Mammary microvascular endothelial cell (primary cell): ENCODE measurements around the gene PCDHB4. TPM values are rescaled to one million over a fixed set of nuclear protein-coding genes. Genes with fewer than 3 reads are reported as not detected.

Experiments
- total RNA-seq: library from RNA; depleted of rRNA; stranded (reverse); fragments of >200 nt; gene quantifications from 2 replicates; pipeline ENCODE4 v1.2.3, GENCODE V29; 2015

PCDHB4 gene
- 0.07 and 0.10 TPM in 2 replicates for total RNA-seq

DNA sequence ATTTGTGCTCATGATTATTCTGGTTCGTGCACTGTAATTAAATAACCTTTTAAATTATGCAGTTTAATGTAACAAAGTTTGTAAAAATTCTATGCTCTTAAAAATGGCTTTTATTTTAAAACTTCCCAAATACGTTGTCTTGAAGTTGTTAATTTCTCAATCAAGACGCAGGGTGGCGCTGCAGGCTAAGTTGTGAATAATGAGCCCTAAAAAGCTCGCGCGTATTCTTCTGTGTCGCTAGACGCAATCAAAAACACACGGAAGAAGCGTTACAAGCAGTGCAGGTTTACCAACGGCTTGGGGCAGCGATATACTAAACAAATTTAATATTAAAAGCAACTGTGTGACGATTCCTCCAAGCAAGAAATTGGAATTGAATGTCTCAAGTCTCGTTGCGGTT lies at the start of gene PCDHB4:
Gene PCDHB4 (plus strand): TSS at position 256 of the 400 bp plus-strand sequence. CDS start 181 bp downstream, outside the sequence.

DNA sequence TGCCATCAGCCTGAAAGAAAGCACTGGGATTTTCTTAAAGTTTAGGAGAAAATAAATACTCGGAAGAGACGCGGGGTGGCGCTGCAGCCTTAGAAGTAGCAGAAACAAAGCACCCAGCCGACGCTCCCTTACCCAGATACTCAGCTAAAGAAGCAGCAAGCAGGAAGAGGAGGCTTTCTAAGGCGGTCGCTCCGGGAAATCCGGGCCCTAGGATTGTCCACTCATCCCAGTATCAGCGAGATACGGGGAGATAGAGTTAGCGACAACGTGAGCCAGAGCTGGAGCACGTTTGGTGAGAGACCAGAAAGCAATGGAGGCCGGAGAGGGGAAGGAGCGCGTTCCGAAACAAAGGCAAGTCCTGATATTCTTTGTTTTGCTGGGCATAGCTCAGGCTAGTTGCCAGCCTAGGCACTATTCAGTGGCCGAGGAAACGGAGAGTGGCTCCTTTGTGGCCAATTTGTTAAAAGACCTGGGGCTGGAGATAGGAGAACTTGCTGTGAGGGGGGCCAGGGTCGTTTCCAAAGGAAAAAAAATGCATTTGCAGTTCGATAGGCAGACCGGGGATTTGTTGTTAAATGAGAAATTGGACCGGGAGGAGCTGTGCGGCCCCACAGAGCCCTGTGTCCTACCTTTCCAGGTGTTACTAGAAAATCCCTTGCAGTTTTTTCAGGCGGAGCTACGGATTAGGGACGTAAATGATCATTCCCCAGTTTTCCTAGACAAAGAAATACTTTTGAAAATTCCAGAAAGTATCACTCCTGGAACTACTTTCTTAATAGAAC lies 26.9 kb upstream of the PCDHB4 start, which contains the start of gene PCDHB2:
Gene PCDHB2 (plus strand): TSS at position 135 of the 782 bp plus-strand sequence. CDS start 176 bp downstream, at position 311.

DNA sequence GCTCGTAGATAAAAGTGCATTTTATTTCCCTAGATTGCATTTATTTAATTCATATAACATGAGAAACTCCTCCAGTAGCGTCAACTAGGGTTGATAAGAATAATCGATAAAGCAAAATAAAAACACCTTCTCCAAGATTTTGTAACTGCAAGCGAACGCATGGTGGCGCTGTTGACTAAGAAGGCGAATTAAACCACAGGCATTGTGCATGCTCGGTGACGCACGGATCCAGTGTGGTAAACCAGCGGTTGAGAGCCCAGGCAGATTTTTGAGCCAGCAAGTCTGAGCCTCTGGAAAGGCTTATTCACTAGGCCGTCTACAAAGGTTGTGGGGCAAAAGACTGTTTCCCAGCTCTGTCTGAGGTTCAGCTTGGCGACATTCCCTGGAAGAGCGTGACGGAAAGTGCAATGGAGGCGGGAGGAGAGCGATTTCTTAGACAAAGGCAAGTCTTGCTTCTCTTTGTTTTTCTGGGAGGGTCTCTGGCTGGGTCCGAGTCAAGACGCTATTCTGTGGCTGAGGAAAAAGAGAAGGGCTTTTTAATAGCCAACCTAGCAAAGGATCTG lies 21.3 kb upstream of the PCDHB4 start, which contains the start of gene PCDHB3:
Gene PCDHB3 (plus strand): TSS at position 231 of the 563 bp plus-strand sequence. CDS start 177 bp downstream, at position 408.

DNA sequence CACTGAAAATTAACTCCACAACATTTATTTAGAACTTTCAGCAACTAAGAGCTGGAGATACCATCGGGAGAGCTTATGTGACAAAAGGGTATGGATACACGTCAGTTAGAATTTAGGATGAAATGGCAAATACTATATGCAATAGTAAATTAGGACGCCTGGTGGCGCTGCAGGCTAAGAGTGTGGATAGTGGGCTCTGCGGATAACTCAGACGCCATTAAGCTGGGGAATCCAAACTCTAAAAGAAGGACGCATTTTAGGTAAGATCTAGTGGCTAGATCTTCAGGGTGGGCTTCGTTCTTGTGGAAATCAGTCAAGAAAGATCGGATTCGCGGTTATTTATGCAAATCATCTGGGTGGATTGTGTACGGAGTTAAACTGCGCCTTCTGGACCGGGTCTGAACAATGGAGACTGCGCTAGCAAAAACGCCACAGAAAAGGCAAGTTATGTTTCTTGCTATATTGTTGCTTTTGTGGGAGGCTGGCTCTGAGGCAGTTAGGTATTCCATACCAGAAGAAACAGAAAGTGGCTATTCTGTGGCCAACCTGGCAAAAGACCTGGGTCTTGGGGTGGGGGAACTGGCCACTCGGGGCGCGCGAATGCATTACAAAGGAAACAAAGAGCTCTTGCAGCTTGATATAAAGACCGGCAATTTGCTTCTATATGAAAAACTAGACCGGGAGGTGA lies 13.6 kb downstream of the PCDHB4 start, which contains the start of gene PCDHB5:
Gene PCDHB5 (plus strand): TSS at position 177 of the 688 bp plus-strand sequence. CDS start 229 bp downstream, at position 406.

DNA sequence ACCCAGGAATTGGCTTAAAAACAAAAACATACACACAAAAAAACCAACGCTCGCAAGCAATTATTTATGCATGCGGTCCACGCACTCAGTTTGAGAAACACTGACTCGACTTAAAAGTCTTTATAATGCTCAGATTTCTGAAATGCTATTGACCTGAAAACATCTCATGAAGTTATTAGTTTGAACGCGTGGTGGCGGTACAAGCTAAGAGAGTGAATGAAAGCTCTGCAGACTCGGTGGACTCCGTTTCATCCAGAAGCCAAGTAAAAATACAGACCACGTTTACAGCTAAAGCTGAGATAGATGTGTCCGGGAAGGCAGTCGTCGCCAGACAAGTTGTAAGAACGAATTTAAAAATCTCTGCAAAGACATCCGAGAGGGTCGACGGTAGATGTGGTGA lies 28.2 kb downstream of the PCDHB4 start, which contains the start of gene PCDHB6:
Gene PCDHB6 (plus strand): TSS at position 246 of the 400 bp plus-strand sequence. CDS start 201 bp downstream, outside the sequence.

DNA sequence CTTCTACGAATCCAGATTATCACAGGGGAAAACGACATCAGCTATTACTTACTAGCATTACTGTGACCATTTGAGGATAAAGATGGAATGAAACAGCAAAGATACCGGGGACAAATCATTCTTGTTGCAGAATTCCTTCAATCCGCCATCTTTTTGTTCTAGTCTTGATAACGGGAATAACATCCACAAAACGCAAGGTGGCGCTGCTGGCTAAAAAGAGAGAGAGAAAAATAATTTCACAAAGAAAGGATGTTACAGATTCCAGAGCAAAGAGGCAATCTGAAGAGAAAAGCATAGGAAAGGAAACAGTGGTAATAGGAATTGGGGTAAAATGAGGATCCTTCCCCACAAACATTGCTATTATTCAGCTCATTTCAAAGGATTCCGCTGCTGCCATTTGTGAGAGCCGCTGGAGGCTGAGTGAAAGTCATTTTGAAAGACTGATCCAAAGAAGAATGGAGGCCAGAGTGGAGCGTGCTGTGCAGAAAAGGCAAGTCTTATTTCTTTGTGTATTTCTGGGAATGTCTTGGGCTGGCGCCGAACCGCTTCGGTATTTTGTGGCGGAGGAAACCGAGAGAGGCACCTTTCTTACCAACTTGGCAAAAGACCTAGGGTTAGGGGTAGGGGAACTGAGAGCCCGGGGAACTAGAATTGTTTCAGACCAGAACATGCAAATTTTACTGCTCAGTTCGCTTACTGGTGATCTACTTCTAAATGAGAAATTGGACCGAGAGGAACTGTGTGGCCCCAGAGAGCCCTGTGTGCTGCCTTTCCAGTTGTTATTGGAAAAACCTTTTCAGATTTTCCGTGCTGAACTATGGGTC lies 51.0 kb downstream of the PCDHB4 start, which contains the start of gene PCDHB7:
Gene PCDHB7 (plus strand): TSS at position 264 of the 824 bp plus-strand sequence. CDS start 192 bp downstream, at position 456.

Other genes with a start within 250 kb of the PCDHB4 start
- not detected in 2 replicates for gene PCDHA12, start 246.5 kb upstream of the PCDHB4 start, total RNA-seq
- not detected in 2 replicates for gene PCDHA13, start 239.7 kb upstream of the PCDHB4 start, total RNA-seq
- gene PCDHAC1, start 195.5 kb upstream of the PCDHB4 start, total RNA-seq = not detected in 2 replicates
- gene PCDHAC2, start 155.3 kb upstream of the PCDHB4 start, total RNA-seq = 0.64 and 0.73 TPM in 2 replicates
- gene PCDHB1, start 70.4 kb upstream of the PCDHB4 start, total RNA-seq = not detected in 2 replicates
- gene PCDHB2, start 27.2 kb upstream of the PCDHB4 start, total RNA-seq = 0.40 and 1.7 TPM in 2 replicates
- gene PCDHB3, start 21.3 kb upstream of the PCDHB4 start, total RNA-seq = 0.30 and 0.47 TPM in 2 replicates
- 0.15 and 0.47 TPM in 2 replicates for gene PCDHB5, start 13.4 kb downstream of the PCDHB4 start, total RNA-seq
- gene PCDHB6, start 28.2 kb downstream of the PCDHB4 start, total RNA-seq = not detected in 2 replicates
- 0.05 and 0.07 TPM in 2 replicates for gene PCDHB7, start 50.8 kb downstream of the PCDHB4 start, total RNA-seq
- gene PCDHB8, start 56.0 kb downstream of the PCDHB4 start, total RNA-seq = 0.25 TPM in 1 of 2 replicates, not detected in the other
- gene PCDHB16, start 60.6 kb downstream of the PCDHB4 start, total RNA-seq = under 0.01 and 0.25 TPM in 2 replicates
- gene PCDHB9, start 65.3 kb downstream of the PCDHB4 start, total RNA-seq = 0.15 and 0.27 TPM in 2 replicates
- gene PCDHB10, start 70.5 kb downstream of the PCDHB4 start, total RNA-seq = 0.53 and 0.59 TPM in 2 replicates
- gene PCDHB11, start 77.8 kb downstream of the PCDHB4 start, total RNA-seq = not detected in 2 replicates
- 0.05 and 0.13 TPM in 2 replicates for gene PCDHB12, start 86.9 kb downstream of the PCDHB4 start, total RNA-seq
- gene PCDHB13, start 92.1 kb downstream of the PCDHB4 start, total RNA-seq = 0.30 and 0.33 TPM in 2 replicates
- gene PCDHB14, start 101.5 kb downstream of the PCDHB4 start, total RNA-seq = 0.20 and 0.30 TPM in 2 replicates
- 0.15 and 0.40 TPM in 2 replicates for gene PCDHB15, start 123.6 kb downstream of the PCDHB4 start, total RNA-seq
- gene SLC25A2, start 182.2 kb downstream of the PCDHB4 start, total RNA-seq = 0.15 TPM in 1 of 2 replicates, not detected in the other
- gene TAF7, start 199.0 kb downstream of the PCDHB4 start, total RNA-seq = 44.8 and 50.7 TPM in 2 replicates
- 0.20 and 0.59 TPM in 2 replicates for gene PCDHGA1, start 208.7 kb downstream of the PCDHB4 start, total RNA-seq
- 0.73 and 0.79 TPM in 2 replicates for gene PCDHGA2, start 216.9 kb downstream of the PCDHB4 start, total RNA-seq
- 0.13 and 0.49 TPM in 2 replicates for gene PCDHGA3, start 222.0 kb downstream of the PCDHB4 start, total RNA-seq
- 0.44 and 0.60 TPM in 2 replicates for gene PCDHGB1, start 228.3 kb downstream of the PCDHB4 start, total RNA-seq
- gene PCDHGA4, start 233.2 kb downstream of the PCDHB4 start, total RNA-seq = 2.8 and 3.9 TPM in 2 replicates
- gene PCDHGB2, start 238.2 kb downstream of the PCDHB4 start, total RNA-seq = 2.9 and 3.3 TPM in 2 replicates
- gene PCDHGA5, start 242.3 kb downstream of the PCDHB4 start, total RNA-seq = 0.53 and 0.79 TPM in 2 replicates
- gene PCDHGB3, start 248.4 kb downstream of the PCDHB4 start, total RNA-seq = 0.67 and 1.4 TPM in 2 replicates